Activated naive CD4-positive, alpha-beta T cell treated with Interleukin-2 at 50 U/mL for 16 hours (primary cell): ENCODE measurements around the gene MYO5A.

Experiments used
- DNase-seq: peaks from one replicate; pipeline ENCODE4 v3.0.0-alpha.2; 2020

Gene MYO5A

GRCh38 chr15:52415628-52416027 lies 113.1 kb downstream of the MYO5A start:
- DNase-seq = no peak

GRCh38 chr15:52414936-52415335 lies 113.7 kb downstream of the MYO5A start:
- no peak for DNase-seq

GRCh38 chr15:52408823-52409222 lies 119.9 kb downstream of the MYO5A start:
- no peak for DNase-seq

- no peak for DNase-seq
Observed at GRCh38 chr15:52407374-52407773, 121.3 kb downstream of the MYO5A start.

- DNase-seq = no peak
Observed at GRCh38 chr15:52406601-52407000, 122.1 kb downstream of the MYO5A start.

- DNase-seq = no peak
Observed at GRCh38 chr15:52405856-52406255, 122.8 kb downstream of the MYO5A start.

- no peak for DNase-seq
Observed at GRCh38 chr15:52397118-52397517, 131.6 kb downstream of the MYO5A start.

- no peak for DNase-seq
Observed at GRCh38 chr15:52394118-52394517, 134.6 kb downstream of the MYO5A start.

GRCh38 chr15:52392008-52392687 lies 136.5 kb downstream of the MYO5A start:
- DNase-seq = no peak

- no peak for DNase-seq
Observed at GRCh38 chr15:52391069-52391468, 137.6 kb downstream of the MYO5A start.

GRCh38 chr15:52385670-52386069 lies 143.0 kb downstream of the MYO5A start:
- no peak for DNase-seq

- no peak for DNase-seq
Observed at GRCh38 chr15:52383100-52383588, 145.5 kb downstream of the MYO5A start.

- DNase-seq = no peak
Observed at GRCh38 chr15:52382647-52383046, 146.0 kb downstream of the MYO5A start.

GRCh38 chr15:52379395-52380106 lies 149.1 kb downstream of the MYO5A start:
- DNase-seq = peak; percentile 23

GRCh38 chr15:52378746-52379394 lies 149.8 kb downstream of the MYO5A start:
- no peak for DNase-seq

GRCh38 chr15:52370010-52370409 lies 158.7 kb downstream of the MYO5A start:
- no peak for DNase-seq

GRCh38 chr15:52369455-52369854 lies 159.2 kb downstream of the MYO5A start:
- DNase-seq = no peak

- no peak for DNase-seq
Observed at GRCh38 chr15:52369030-52369429, 159.7 kb downstream of the MYO5A start.

GRCh38 chr15:52368402-52368801 lies 160.3 kb downstream of the MYO5A start:
- DNase-seq = no peak

- DNase-seq = no peak
Observed at GRCh38 chr15:52362497-52362896, 166.2 kb downstream of the MYO5A start.

GRCh38 chr15:52361975-52362494 lies 166.6 kb downstream of the MYO5A start:
- no peak for DNase-seq

GRCh38 chr15:52361494-52361893 lies 167.2 kb downstream of the MYO5A start:
- no peak for DNase-seq
